SK-N-SH treated with all-trans-retinoic acid at 6 μM for 48 hours (cell line): Measurements from ENCODE around the gene NMRK1.

Experiments used
- BACH2 ChIP-seq: fragments of 250-450 bp; sonication (Bioruptor Pico); IDR thresholded peaks from 2 replicates; pipeline ENCODE4 v1.9.0; 2021; ENCODE audit warnings: mild to moderate bottlenecking, borderline replicate concordance
- CREB5 ChIP-seq: fragments of 250-450 bp; sonication (Bioruptor Pico); IDR thresholded peaks from 2 replicates; pipeline ENCODE4 v1.5.1; 2020; ENCODE audit warnings: low read depth, mild to moderate bottlenecking, moderate library complexity
- CSRNP3 ChIP-seq: fragments of 250-450 bp; sonication (Bioruptor Pico); IDR thresholded peaks from 2 replicates; pipeline ENCODE4 v1.5.1; 2021; ENCODE audit warnings: mild to moderate bottlenecking, moderate library complexity
- OSR1 ChIP-seq: fragments of 250-450 bp; sonication (Bioruptor Pico); IDR thresholded peaks from 2 replicates; pipeline ENCODE4 v1.8.0; 2022; ENCODE audit warnings: moderate library complexity, mild to moderate bottlenecking, inconsistent platforms
- PATZ1 ChIP-seq: fragments of 250-450 bp; sonication (Bioruptor Pico); IDR thresholded peaks from 2 replicates; pipeline ENCODE4 v1.8.0; 2020; ENCODE audit warnings: mild to moderate bottlenecking, moderate library complexity, borderline replicate concordance
- POU6F1 ChIP-seq: fragments of 250-450 bp; sonication (Bioruptor Pico); IDR thresholded peaks from 2 replicates; pipeline ENCODE4 v1.8.0; 2021; ENCODE audit warnings: low read depth, mild to moderate bottlenecking, moderate library complexity, borderline replicate concordance
- RARB ChIP-seq: fragments of 250-450 bp; sonication (Bioruptor Pico); IDR thresholded peaks from 2 replicates; pipeline ENCODE4 v1.8.0; 2021; ENCODE audit warnings: mild to moderate bottlenecking, moderate library complexity
- SNAI2 ChIP-seq: fragments of 250-450 bp; sonication (Bioruptor Pico); IDR thresholded peaks from 2 replicates; pipeline ENCODE4 v1.5.0; 2020; ENCODE audit warnings: mild to moderate bottlenecking, moderate library complexity
- TOX ChIP-seq: fragments of 250-450 bp; sonication (Bioruptor Pico); IDR thresholded peaks from 2 replicates; pipeline ENCODE4 v1.8.0; 2021; ENCODE audit warnings: mild to moderate bottlenecking, moderate library complexity, borderline replicate concordance
- TSHZ2 ChIP-seq: fragments of 250-450 bp; sonication (Bioruptor Pico); IDR thresholded peaks from 2 replicates; pipeline ENCODE4 v1.5.0; 2020; ENCODE audit warnings: mild to moderate bottlenecking, moderate library complexity
- ZFP3 ChIP-seq: fragments of 250-450 bp; sonication (Bioruptor Pico); IDR thresholded peaks from 2 replicates; pipeline ENCODE4 v1.5.0; 2020; ENCODE audit warnings: mild to moderate bottlenecking, moderate library complexity
- ZFP30 ChIP-seq: fragments of 450-650 bp; formaldehyde crosslinking; IDR thresholded peaks from 2 replicates; pipeline ENCODE4 v1.5.0; 2022; ENCODE audit warnings: mild to moderate bottlenecking, moderate library complexity
- ZNF8 ChIP-seq: fragments of 450-650 bp; formaldehyde crosslinking; IDR thresholded peaks from 2 replicates; pipeline ENCODE4 v1.5.0; 2020; ENCODE audit warnings: mild to moderate bottlenecking, moderate library complexity

- TF ChIP-seq POU6F1 (CRISPR knock-in tag) (no peak), TSHZ2 (no peak), OSR1 (CRISPR knock-in tag) (no peak), PATZ1 (CRISPR knock-in tag) (no peak), SNAI2 (CRISPR knock-in tag) (no peak), TOX (CRISPR knock-in tag) (no peak), CSRNP3 (CRISPR knock-in tag) (no peak), RARB (no peak), CREB5 (CRISPR knock-in tag) (no peak), BACH2 (no peak), ZFP3 (CRISPR knock-in tag) (no peak), ZNF8 (CRISPR knock-in tag) (no peak), ZFP30 (CRISPR knock-in tag) (no peak)
Observed at GRCh38 chr9:75017378-75017777, 70.6 kb downstream of the NMRK1 start.
